Adrenal gland (tissue), 5 donors: ENCODE measurements around the gene SHLD1.

ENCODE experiments used
- POLR2A ChIP-seq, 2 donors: fragments of 450-650 bp; IDR thresholded peaks; one replicate each; pipeline ENCODE4 v1.6.1; 2017; ENCODE audit warnings: antibody characterized with exemption in 2 of 2, mild to moderate bottlenecking in 2 of 2, moderate library complexity in 1 of 2
- TF ChIP-seq, protein P1 (sequence below), 6 experiments: fragments of 450-650 bp in 4 of 6; fragments of 200-600 bp in 2 of 6; sonication (generic) in 1 of 6; IDR thresholded peaks; 1 replicate in 5 of 6; 2 replicates in 1 of 6; pipeline versions ENCODE4 v1.5.1 to v1.8.0; 2016 to 2021; ENCODE audit warnings: antibody characterized with exemption in 6 of 6, mild to moderate bottlenecking in 2 of 6, moderate library complexity in 1 of 6
- donor health status: DM: no; HTN: no; CAD: no.

DNA sequence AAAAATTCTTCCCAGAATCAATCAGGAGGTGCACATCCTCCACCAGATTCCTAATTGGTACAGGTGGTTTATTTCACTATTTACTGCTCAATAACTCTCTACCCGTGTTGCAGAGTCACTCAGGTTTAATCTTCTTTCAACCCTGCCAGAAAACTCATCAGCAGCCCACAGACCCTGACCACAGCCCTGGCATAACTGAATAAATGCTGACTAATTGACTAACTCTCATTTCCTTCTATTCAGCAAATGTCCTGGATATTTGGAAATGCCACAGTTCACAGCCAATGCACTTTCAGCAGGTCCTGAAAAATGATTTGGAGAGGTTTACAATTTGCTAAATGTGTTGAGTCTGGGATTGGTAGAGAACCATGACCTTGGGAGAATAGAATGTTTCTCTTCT is 137.8 kb downstream of the SHLD1 start:
- TF ChIP-seq, protein P1, sequence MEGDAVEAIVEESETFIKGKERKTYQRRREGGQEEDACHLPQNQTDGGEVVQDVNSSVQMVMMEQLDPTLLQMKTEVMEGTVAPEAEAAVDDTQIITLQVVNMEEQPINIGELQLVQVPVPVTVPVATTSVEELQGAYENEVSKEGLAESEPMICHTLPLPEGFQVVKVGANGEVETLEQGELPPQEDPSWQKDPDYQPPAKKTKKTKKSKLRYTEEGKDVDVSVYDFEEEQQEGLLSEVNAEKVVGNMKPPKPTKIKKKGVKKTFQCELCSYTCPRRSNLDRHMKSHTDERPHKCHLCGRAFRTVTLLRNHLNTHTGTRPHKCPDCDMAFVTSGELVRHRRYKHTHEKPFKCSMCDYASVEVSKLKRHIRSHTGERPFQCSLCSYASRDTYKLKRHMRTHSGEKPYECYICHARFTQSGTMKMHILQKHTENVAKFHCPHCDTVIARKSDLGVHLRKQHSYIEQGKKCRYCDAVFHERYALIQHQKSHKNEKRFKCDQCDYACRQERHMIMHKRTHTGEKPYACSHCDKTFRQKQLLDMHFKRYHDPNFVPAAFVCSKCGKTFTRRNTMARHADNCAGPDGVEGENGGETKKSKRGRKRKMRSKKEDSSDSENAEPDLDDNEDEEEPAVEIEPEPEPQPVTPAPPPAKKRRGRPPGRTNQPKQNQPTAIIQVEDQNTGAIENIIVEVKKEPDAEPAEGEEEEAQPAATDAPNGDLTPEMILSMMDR (IDR thresholded peaks at IDR 0.05) = no peak
- TF ChIP-seq POLR2A (IDR thresholded peaks at IDR 0.05) = no peak
